Kidney (tissue), 14 donors: Measurements from ENCODE around the gene RABEP2. TPM values are rescaled to one million over a fixed set of nuclear protein-coding genes. Genes with fewer than 3 reads are reported as not detected.

Experiments used
- DNase-seq, 5 donors: peaks; one replicate each; pipeline ENCODE4 v3.0.0-alpha.2; 2013 to 2020
- FAIRE-seq: peaks from 2 replicates; lab custom pipeline; 2012; peaks lifted over from hg19 to GRCh38; lab: Jason Lieb, UNC
- H3K27ac ChIP-seq, 2 donors: one replicate each; pipeline ENCODE4 v1.7.0; 2013; ENCODE audit warnings: low read depth in 2 of 2, low read length in 2 of 2, inconsistent platforms in 1 of 2
- H3K27me3 ChIP-seq: one replicate; pipeline ENCODE4 v1.7.1; 2013; ENCODE audit warnings: low read length, inconsistent platforms; ENCODE audit not compliant: control insufficient read depth, insufficient read depth
- H3K36me3 ChIP-seq, 3 donors: one replicate each; pipeline versions ENCODE4 v1.7.0 to v1.7.1; 2013; ENCODE audit warnings: low read length in 3 of 3, control low read depth in 1 of 3, inconsistent platforms in 1 of 3; ENCODE audit not compliant: insufficient read depth in 3 of 3, control insufficient read depth in 2 of 3
- H3K4me1 ChIP-seq, 3 donors: one replicate each; pipeline versions ENCODE4 v1.7.0 to v1.7.1; 2013; ENCODE audit warnings: low read length in 3 of 3, inconsistent platforms in 1 of 3, low read depth in 1 of 3; ENCODE audit not compliant: control insufficient read depth in 2 of 3, insufficient read depth in 2 of 3
- H3K4me3 ChIP-seq, 3 donors: one replicate each; pipeline versions ENCODE4 v1.7.0 to v1.8.1; 2013; ENCODE audit warnings: low read length in 3 of 3, control low read depth in 1 of 3, inconsistent platforms in 1 of 3
- H3K9ac ChIP-seq, 3 donors: one replicate each; pipeline versions ENCODE4 v1.7.0 to v1.7.1; 2013; ENCODE audit warnings: low read length in 3 of 3, control low read depth in 1 of 3, inconsistent platforms in 1 of 3
- H3K9me3 ChIP-seq, 3 donors: one replicate each; pipeline versions ENCODE4 v1.7.0 to v1.7.1; 2013; ENCODE audit warnings: low read length in 3 of 3, control low read depth in 1 of 3, inconsistent platforms in 1 of 3; ENCODE audit not compliant: control insufficient read depth in 2 of 3, insufficient read depth in 1 of 3
- CTCF ChIP-seq: IDR thresholded peaks from 3 replicates; pipeline ENCODE4 v1.5.1; 2012; ENCODE audit warnings: mild to moderate bottlenecking, moderate library complexity, borderline replicate concordance; ENCODE audit not compliant: insufficient read depth; ENCODE audit errors: extremely low read depth
- intact Hi-C: fragments of 100-400 bp; cut with DNase I; formaldehyde crosslinking; loops from one replicate; pipeline ENCODE4 v1.11.1; 2022
- polyA plus RNA-seq: library from polyadenylated mRNA; stranded (reverse); fragments of 350-450 nt; fragmentation: Illumina TruSeq; extraction: RNeasy Lipid Tissue Mini Kit (QIAGEN cat#74804); gene quantifications from one replicate; pipeline ENCODE4 v1.2.3, GENCODE V29; 2014; ENCODE audit warnings: low read depth, low replicate concordance; ENCODE audit not compliant: insufficient read depth
- total RNA-seq: library from RNA; stranded (reverse); fragmentation: NEBNext Ultra II Directional; extraction: Animal tissue kit (Norgen Biotek cat#: 25700); gene quantifications from one replicate; pipeline ENCODE4 v1.2.1, GENCODE V29; 2021
- donor health status: control.
- donor health status: control.
- donor health status: control.
- donor health status: control.
- donor health status: control.
- donor health status: DM: yes; HTN: yes; CAD: no.
- donor health status: Normal renal cell carcinoma (clear cell type).

RABEP2 gene
- total and polyA plus RNA-seq, 2 donors from 2014 or later: 21.0 to 30.1 TPM

- FAIRE-seq (no peak), DNase-seq (no peak)
- Histone ChIP-seq H3K27ac (no peak overlapping the region), H3K27me3 (no peaks in the 10 kb centered on the region), H3K9me3 (no peaks in the 10 kb centered on the region), H3K4me3 (no peak overlapping the region), H3K4me1 (no peaks in the 10 kb centered on the region), H3K9ac (no peak overlapping the region), H3K36me3 (peaks cover 0 to 10% (median 6%) of the 10 kb centered on the region in 3 donors)
- intact Hi-C loops: no loop called here
- TF ChIP-seq CTCF: no peak
Observed at GRCh38 chr16:28913946-28914724, 10.9 kb downstream of the RABEP2 start.

- no peaks in the 10 kb centered on the region for H3K27me3 ChIP-seq
- no peak for FAIRE-seq
- H3K27ac ChIP-seq: no peak overlapping the region
- intact Hi-C loops: no loop called here
- H3K9me3 ChIP-seq: no peaks in the 10 kb centered on the region
- no peak for TF ChIP-seq CTCF
- peaks cover 0 to 10% (median 8%) of the 10 kb centered on the region in 3 donors for H3K36me3 ChIP-seq
- DNase-seq: no peak
- H3K4me1 ChIP-seq: no peaks in the 10 kb centered on the region
- H3K4me3 ChIP-seq: no peak overlapping the region
- no peak overlapping the region for H3K9ac ChIP-seq
Observed at GRCh38 chr16:28912558-28912957, 12.5 kb downstream of the RABEP2 start.

- Histone ChIP-seq H3K4me1 (no peaks in the 10 kb centered on the region), H3K4me3 (no peak overlapping the region), H3K27me3 (no peaks in the 10 kb centered on the region), H3K36me3 (peaks cover 0 to 6% (median 6%) of the 10 kb centered on the region in 3 donors), H3K9me3 (no peaks in the 10 kb centered on the region), H3K27ac (no peak overlapping the region), H3K9ac (no peak overlapping the region)
- FAIRE-seq (no peak), DNase-seq (no peak)
- intact Hi-C loops: no loop called here
- no peak for TF ChIP-seq CTCF
Observed at GRCh38 chr16:28910086-28911031, 14.7 kb downstream of the RABEP2 start.
